Hepatocyte (in vitro differentiated cells): ENCODE data around the gene DOCK1.

ENCODE experiments used
- CTCF ChIP-seq: fragments of 200-600 bp; sonication (generic); IDR thresholded peaks from 2 replicates; pipeline ENCODE4 v1.5.1; 2016; ENCODE audit warnings: antibody characterized with exemption, mild to moderate bottlenecking; ENCODE audit not compliant: poor library complexity
- EZH2 ChIP-seq: fragments of 200-600 bp; sonication (generic); IDR thresholded peaks from 2 replicates; pipeline ENCODE4 v1.6.1; 2016; ENCODE audit warnings: antibody characterized with exemption, mild to moderate bottlenecking, borderline replicate concordance
- EZH2phosphoT487 ChIP-seq: fragments of 200-600 bp; sonication (generic); IDR thresholded peaks from one replicate; pipeline ENCODE4 v1.6.1; 2018; ENCODE audit warnings: antibody characterized with exemption, mild to moderate bottlenecking, low read depth, moderate library complexity; ENCODE audit not compliant: unreplicated experiment, severe bottlenecking

GRCh38 chr10:127210936-127211466 lies 305.8 kb downstream of the DOCK1 start:
- TF ChIP-seq CTCF (no peak), EZH2 (no peak), EZH2phosphoT487 (no peak)
